ENCODE data around the gene POLQ.
"Not testable (repeated sequence)": the region's sequence is repeated elsewhere in the genome, so short reads cannot be mapped to it uniquely, and the experiment has no call there.

The POLQ gene
- 0.72 to 1.2 reads per million in 2 donors for total RNA-seq

DNA sequence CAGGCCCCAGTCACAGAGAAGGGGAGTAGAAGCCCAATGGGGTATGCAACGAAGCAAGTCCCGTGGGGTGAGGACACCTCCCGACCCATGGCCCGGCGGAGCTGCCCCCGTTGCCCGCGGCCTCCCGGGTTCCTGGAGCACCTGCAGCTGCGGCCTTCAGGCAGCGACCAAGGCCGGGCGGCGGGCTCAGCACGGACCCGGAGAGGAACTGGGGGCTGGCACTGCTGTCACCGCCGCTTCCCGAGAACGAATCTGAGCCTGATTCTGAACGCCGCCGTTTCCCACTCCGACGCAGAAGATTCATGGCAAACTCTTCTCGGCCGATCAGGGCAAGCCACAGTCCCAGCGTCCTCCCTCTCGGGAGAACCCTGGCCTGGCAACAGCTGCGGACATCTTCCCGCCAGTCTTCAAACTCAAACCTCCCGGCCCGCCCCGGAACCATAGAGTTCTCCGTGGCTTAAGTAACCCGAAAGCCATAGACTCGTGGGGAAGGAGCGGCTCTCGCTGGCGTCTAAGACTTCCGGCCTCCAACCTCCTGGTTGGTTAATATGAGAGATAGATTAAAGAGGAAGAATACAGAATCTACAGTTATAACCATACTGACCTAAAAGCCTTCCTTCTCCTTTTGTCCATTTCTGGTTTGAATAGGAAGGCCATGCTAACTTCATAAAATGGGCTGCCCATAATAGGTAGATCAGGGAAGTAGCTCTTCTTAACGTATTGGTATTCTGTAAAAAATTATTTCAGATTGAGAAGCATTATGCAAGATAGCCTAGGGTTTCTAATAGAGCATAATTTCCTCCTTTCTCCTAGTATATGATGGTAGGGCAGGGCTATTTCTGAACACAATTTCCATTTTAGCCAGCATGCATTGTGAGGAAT, at the start of gene POLQ:
Gene POLQ (minus strand): TSS at position 415 of the 882 bp plus-strand sequence. CDS start 111 bp downstream, at position 304.
- DNase-seq, result peak; percentile 73

DNA sequence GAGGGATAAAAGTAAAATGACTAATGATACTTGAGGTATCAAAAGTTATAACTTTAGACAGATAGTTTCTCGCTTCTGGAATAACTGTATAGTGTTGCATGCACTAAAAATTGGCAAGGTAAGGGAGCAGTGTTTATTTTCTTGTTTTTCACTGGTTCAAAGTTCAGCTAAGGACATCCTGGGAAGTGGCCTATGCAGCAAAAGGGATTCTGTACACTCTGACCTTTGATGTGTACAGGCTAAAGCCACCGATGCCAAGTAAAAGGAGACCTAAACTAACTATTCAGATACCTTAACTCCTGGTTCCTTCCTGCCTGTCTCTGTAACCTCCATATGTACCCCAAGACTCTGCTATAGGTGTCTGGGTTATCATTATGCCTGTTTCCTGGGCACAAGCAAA, 49.1 kb upstream of the POLQ start:
- no peak for DNase-seq

GRCh38 chr3:121593806-121594205, 48.0 kb upstream of the POLQ start:
- DNase-seq, result not testable (repeated sequence)

- DNase-seq, result no peak
Measured at GRCh38 chr3:121592856-121593702, 47.3 kb upstream of the POLQ start, which contains the start of gene FBXO40. Gene FBXO40, plus strand, starts transcription at chr3:121593379. Its CDS starts 27,197 bp downstream, at chr3:121620576.

- no peak for DNase-seq
Measured at GRCh38 chr3:121584418-121584817, 38.6 kb upstream of the POLQ start.

GRCh38 chr3:121581691-121582090, 35.9 kb upstream of the POLQ start:
- DNase-seq, result no peak

DNA sequence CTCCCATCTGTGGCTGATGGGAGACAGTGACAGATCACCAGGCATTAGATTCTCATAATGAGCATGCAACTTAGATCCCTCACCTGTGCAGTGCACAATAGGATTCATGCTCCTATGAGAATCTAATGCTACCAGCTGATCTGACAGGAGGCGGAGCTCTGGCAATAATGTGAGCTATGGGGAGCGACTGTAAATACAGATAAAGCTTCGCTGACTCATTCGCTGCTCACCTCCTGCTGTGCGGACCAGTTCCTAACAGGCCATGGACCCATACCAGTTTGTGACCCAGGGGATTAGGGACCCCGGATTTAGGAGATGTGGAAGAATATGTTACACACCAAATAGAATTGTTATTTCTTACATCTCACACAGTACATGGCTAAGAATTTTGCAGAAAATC, 28.7 kb upstream of the POLQ start:
- no peak for DNase-seq

DNA sequence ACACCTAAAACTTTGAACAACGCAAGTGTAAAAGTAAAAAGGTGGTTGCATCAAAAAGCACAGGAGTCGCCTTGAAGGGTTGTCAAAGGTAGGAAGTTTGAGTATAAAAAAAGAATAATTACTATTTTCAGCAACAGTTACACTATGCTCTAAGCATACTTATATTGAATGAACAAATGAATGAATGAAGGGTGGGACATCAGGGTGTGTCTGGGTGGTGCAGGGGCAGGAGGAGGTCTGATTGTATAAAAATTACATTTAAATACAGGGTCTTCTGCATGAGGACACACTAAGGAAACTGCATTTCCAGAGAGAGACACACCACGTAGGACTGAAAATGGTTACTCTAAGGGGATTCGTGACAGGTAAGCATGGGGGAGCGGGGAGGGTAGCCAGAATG, 21.9 kb upstream of the POLQ start, which contains the start of gene ARGFX:
Gene ARGFX (plus strand): TSS at position 301 of the 400 bp plus-strand sequence. CDS start 2,765 bp downstream, outside the sequence.
- no peak for DNase-seq

DNA sequence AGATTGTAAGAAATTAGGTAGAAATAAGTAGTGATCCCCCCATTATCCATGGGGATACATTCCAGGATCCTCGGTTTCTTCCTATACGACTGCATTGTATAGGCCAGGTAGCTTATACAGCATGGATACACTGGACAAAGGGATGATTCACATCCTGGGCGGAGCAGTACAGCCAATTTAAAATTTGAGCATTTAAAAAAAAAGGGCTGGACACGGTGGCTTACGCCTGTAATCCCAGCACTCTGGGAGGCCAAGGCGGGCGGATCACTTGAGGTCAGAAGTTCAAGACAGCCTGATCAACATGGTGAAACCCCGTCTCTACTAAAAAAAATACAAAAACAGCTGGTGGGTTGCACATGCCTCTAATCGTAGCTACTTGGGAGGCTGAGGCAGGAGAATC, 21.0 kb upstream of the POLQ start:
- DNase-seq, result no peak

GRCh38 chr3:121562148-121562547, 16.4 kb upstream of the POLQ start:
- no peak for DNase-seq

DNA sequence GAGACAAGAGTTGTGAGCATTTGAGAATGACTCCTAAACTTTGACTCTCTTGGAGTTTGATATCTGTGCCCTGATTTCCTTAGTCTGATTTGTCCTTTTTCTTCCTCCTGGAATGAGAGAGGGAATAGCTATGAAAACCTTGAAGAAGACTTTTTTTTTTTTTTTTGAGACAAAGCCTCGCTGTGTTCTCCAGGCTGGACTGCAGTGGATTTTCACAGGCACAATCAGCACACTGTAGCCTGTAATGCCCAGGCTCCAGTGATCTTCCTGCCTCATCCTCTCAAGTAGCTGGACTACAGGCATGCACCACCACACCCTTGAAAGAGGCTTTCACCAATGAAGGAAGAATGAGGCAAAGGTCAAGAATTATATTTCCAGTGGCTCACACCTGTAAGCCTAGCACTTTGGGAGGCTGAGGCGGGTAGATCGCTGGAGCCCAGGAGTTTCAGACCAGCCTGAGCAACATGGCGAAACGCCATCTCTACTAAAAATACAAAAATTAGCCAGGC, 11.7 kb upstream of the POLQ start:
- no peak for DNase-seq

DNA sequence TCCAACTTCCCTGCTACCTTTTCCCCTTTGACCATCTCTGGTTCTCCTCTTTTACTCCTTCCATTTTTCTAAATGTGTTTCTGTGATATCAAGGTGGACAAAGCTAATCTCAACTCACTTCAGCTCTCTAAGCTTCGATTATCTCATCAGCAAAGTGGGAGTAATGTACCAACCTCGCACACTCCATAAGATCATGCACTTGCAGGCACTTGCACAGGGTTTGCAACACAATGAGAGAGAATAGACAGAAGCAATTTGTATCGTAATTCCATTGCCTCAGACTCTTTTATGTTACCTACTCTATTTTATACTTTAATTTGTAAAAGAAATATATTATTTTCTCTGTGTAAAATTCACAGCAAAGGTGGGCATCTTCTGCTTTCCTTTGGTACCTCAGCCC, 7.0 kb upstream of the POLQ start:
- DNase-seq, result no peak

DNA sequence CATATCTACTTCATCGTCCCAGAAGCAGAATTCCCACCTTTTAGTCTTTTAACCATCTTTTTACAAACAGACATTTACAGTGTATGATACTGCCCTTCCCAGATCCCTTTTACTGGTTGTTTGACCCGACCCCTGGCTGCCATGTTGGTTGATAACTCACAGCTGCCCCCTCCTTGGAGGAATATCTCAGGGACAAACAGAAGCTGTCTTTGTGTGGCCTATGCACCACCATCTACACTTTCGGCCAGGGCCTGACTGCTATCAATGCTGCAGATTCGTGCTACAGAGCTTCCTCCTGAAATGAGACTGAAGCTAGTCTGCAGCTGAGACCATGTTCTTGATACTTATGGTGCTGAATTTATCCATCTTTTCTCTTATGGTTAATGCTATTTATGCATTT, 6.6 kb upstream of the POLQ start:
- no peak for DNase-seq

DNA sequence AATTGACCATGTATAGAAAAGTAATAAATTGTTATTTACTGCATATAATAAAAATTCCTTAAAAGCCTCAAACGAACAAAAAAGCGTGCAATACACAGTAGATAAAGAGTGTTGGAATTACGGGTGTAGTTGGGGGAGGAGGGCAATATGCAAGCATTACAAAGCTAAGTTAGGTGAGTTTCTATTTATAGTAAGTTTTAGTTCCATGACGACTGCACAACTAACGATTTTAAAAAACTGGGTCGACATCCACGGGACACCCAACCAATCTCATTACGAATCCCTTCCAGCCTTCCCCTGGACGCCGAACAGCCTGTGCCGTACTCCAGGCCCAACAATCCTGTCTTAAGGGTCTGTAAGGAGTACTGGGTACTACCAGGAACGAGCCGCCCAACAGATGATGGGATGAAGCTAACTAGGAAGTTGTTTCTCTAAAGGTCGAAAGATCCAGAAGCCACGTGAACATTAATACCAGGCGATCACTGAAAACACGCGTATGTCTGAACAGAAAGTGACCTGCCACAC, 677 bp downstream of the POLQ start:
- DNase-seq, result no peak

DNA sequence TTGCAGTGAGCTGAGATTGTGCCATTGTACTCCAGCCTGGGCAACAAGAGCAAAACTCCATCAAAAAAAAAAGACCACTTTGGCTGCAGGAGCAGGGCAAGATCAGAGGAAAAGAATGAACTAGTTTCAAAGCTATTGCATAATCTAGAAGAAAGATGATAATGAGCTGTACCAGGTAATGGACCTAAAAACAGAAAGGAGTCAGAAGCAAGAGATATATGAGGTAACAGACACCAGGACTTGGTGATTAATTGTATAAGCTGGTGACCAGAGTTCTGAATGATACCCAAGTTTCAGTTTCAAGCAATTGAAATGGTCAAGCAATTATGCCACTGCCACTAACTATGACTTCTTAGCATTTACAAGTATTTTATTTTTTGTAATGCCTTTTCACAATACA, 2.9 kb downstream of the POLQ start:
- DNase-seq, result no peak

GRCh38 chr3:121531269-121531668, 14.5 kb downstream of the POLQ start:
- DNase-seq, result no peak

- no peak for DNase-seq
Measured at GRCh38 chr3:121529308-121529707, 16.5 kb downstream of the POLQ start.

GRCh38 chr3:121520510-121520909, 25.3 kb downstream of the POLQ start:
- DNase-seq, result no peak

DNA sequence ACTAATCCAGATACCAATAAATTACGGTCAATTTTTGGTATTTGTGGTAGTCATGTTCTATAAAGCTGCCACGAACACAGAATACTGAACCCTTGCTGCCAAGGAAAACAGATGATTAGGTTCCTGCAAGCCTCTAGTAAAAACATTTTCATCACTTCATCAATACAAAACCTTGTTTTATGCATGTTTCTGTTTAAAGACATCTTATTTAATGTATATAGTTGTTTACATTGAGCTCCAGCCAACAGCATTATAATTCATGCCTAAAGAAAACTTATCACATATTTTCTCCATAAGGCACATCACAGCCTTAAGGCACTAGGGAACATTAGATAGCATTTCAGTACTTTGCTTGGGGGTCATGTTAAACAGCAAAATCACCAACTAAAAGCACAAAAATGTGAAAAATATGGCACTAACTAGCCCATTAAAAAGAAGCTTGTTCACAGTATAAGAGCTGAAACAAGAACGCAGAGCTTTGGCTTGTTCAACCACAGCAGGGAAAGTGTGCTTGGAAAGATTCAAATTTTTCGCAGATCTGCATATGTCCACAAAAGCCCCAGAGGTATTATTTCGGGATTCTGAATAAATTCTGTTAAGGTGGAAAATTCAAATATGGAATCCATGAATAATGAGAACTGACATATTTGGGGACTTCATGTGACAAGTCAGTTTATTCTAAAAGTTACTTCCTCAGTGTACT, 27.7 kb downstream of the POLQ start:
- no peak for DNase-seq

DNA sequence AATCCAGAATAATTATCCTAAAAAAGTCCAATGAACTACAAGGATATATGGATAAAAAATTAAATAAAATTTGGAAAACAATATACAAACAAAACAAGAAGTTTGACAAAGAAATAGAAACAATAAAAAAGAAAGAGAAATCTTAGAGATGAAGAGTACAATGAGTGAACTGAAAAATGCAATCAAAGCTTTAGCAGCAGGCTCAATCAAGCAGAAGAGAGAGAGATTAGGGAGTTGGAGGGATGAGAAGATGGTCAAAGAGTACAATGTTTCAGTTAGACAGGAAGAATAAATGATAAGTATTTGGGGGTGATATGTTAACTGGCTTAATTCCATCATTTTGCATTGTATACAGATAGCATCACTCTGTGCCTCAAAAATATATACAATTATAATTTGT, 29.9 kb downstream of the POLQ start:
- DNase-seq, result no peak

DNA sequence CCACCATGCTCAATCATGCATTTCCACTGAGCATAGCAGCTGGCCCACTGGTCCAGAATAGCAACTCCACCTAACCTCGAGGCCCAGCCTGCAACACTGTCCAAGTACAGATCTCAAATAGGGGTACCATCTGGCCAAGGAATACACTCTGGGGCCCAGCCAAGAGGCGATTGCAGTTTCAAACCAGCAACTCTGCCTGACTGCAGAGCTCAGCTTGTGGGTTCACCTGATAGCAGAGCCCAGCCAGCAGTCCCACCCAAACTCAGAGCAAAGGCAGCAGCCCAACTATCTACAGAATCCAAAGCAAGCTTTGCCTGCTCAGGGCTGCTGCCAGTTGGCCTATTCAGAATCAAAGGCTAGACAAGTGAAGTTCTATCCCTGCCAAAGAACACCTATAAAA, 30.5 kb downstream of the POLQ start:
- no peak for DNase-seq

- no peak for DNase-seq
Measured at GRCh38 chr3:121514496-121514895, 31.3 kb downstream of the POLQ start.
